HepG2 (cell line): ENCODE measurements around the gene MFRP. TPM values are rescaled to one million over a fixed set of nuclear protein-coding genes. Genes with fewer than 3 reads are reported as not detected.

Experiments used
- ATAC-seq: fragments of 200-7000 bp; cut with Tn5 transposase; 3 replicates; pipeline ENCODE4 v1.9.1; 2020; ENCODE audit warnings: mild to moderate bottlenecking, moderate library complexity
- BruUV-seq: library from RNA; stranded (reverse); fragments of 400-500 nt; replicated peaks from 2 replicates; lab custom pipeline; 2021; lab: Mats Ljungman, UMichigan
- CTCF ChIA-PET: fragments of 300-600 bp; formaldehyde crosslinking; extraction: SDS; loops from one replicate; lab custom pipeline; 2021; ENCODE audit warnings: low total read pairs, inconsistent platforms, low intra/inter-chr PET ratio; lab: Yijun Ruan, JAX
- POLR2A ChIA-PET: fragments of 350-600 bp; sonication (Branson Sonifier 250); formaldehyde crosslinking; loops from one replicate; lab custom pipeline; 2020; ENCODE audit warnings: antibody characterized with exemption, inconsistent platforms; lab: Yijun Ruan, JAX
- DNase-seq: peaks from one replicate; pipeline ENCODE4 v3.0.0-alpha.2; 2015; ENCODE audit warnings: low spot score
- FAIRE-seq: peaks from 3 replicates; lab custom pipeline; 2011; peaks lifted over from hg19 to GRCh38; lab: Jason Lieb, UNC
- H2AFZ ChIP-seq: one replicate; pipeline ENCODE4 v1.6.1; 2011; ENCODE audit warnings: low read length, inconsistent platforms
- H3K27ac ChIP-seq: fragments of 300-600 bp; 3 replicates; pipeline ENCODE4 v1.8.0; 2011; ENCODE audit warnings: mixed run types, mild to moderate bottlenecking, mixed read lengths, low read length, inconsistent platforms; ENCODE audit not compliant: insufficient read depth; ENCODE audit errors: extremely low read length
- H3K27me3 ChIP-seq, 2 experiments: fragments of 200-600 bp in 1 of 2; 2 replicates in 1 of 2; 3 replicates in 1 of 2; pipeline versions ENCODE4 v1.6.0 to v1.8.0; 2011; ENCODE audit warnings: low read length in 2 of 2, mild to moderate bottlenecking in 2 of 2, moderate library complexity in 2 of 2, inconsistent platforms in 1 of 2; ENCODE audit not compliant: insufficient read depth in 2 of 2, control insufficient read depth in 1 of 2
- H3K36me3 ChIP-seq, 2 experiments: fragments of 200-600 bp in 1 of 2; replicated peaks in 1 of 2; 2 replicates in 1 of 2; 3 replicates in 1 of 2; pipeline versions ENCODE4 v1.5.1 to v1.8.0; 2011; ENCODE audit warnings: low read length in 2 of 2, inconsistent platforms in 1 of 2; ENCODE audit not compliant: insufficient read depth in 2 of 2, control insufficient read depth in 1 of 2
- H3K4me1 ChIP-seq: 2 replicates; pipeline ENCODE4 v1.5.1; 2012; ENCODE audit warnings: low read length, inconsistent platforms; ENCODE audit not compliant: insufficient read depth
- H3K4me2 ChIP-seq: 2 replicates; pipeline ENCODE4 v1.6.0; 2011; ENCODE audit warnings: low read depth, low read length, inconsistent platforms
- H3K4me3 ChIP-seq, 3 experiments: fragments of 200-600 bp in 1 of 3; sonication (generic), shearing (Covaris generic) in 1 of 3; replicated peaks in 1 of 3; 2 replicates each; pipeline ENCODE4 v1.5.1; 2011 to 2016; ENCODE audit warnings: low read length in 3 of 3, inconsistent platforms in 2 of 3, low read depth in 2 of 3, mild to moderate bottlenecking in 2 of 3, control low read depth in 1 of 3, mixed read lengths in 1 of 3; ENCODE audit not compliant: insufficient read depth in 1 of 3
- H3K79me2 ChIP-seq: one replicate; pipeline ENCODE4 v1.6.1; 2011; ENCODE audit warnings: low read length, inconsistent platforms; ENCODE audit not compliant: insufficient read depth
- H3K9ac ChIP-seq: 2 replicates; pipeline ENCODE4 v1.6.0; 2011; ENCODE audit warnings: mild to moderate bottlenecking, low read depth, low read length, inconsistent platforms; ENCODE audit not compliant: insufficient read depth
- H3K9me3 ChIP-seq: 2 replicates; pipeline ENCODE4 v1.5.1; 2012; ENCODE audit warnings: mild to moderate bottlenecking, low read length
- H4K20me1 ChIP-seq: 2 replicates; pipeline ENCODE4 v1.6.0; 2011; ENCODE audit warnings: inconsistent platforms, mild to moderate bottlenecking, low read length, moderate library complexity; ENCODE audit not compliant: insufficient read depth
- BCL3 ChIP-seq: sonication (generic); formaldehyde crosslinking; IDR thresholded peaks from 2 replicates; pipeline ENCODE4 v1.5.1; 2020; ENCODE audit warnings: mild to moderate bottlenecking, missing genetic modification reagents, moderate library complexity
- SAP130 ChIP-seq: IDR thresholded peaks from 2 replicates; pipeline ENCODE4 v1.6.1; 2016; ENCODE audit warnings: low read depth
- TCF7 ChIP-seq: sonication (generic); IDR thresholded peaks from 2 replicates; pipeline ENCODE4 v1.6.1; 2016; ENCODE audit warnings: antibody characterized with exemption, low read depth
- ZNF263 ChIP-seq: sonication (generic); formaldehyde crosslinking; IDR thresholded peaks from 2 replicates; pipeline ENCODE4 v1.4.0; 2020; ENCODE audit warnings: missing genetic modification reagents
- ZNF687 ChIP-seq: sonication (generic); formaldehyde crosslinking; IDR thresholded peaks from 2 replicates; pipeline ENCODE4 v1.5.1; 2020; ENCODE audit warnings: mild to moderate bottlenecking, missing genetic modification reagents, moderate library complexity
- WGBS: methylation state at CpG from one replicate; pipeline ENCODE4 v1.1.6; 2017; ENCODE audit warnings: low lambda C conversion rate; 5-methylcytosine and 5-hydroxymethylcytosine counted together
- in situ Hi-C: cut with HindIII; loops from 2 replicates; pipeline ENCODE4 v1.10.0; 2017; ENCODE audit warnings: low pct_unique_long_range_greater_than_20kb; ENCODE audit not compliant: extremely low pct_ligation_motif_present
- intact Hi-C: fragments of 100-400 bp; cut with micrococcal nuclease; formaldehyde crosslinking; loops from one replicate; pipeline ENCODE4 v1.10.0; 2022; ENCODE audit not compliant: unreplicated experiment
- polyA plus RNA-seq, 8 experiments: library from polyadenylated mRNA; depleted of rRNA in 3 of 8; stranded (reverse) in 7 of 8; unstranded in 1 of 8; fragments of >200 nt; fragmentation: Illumina TruSeq in 4 of 8; extraction: Trizol in 4 of 8; gene quantifications; 2 replicates each; pipeline versions ENCODE4 v1.2.1 to v1.2.3, GENCODE V29; 2011 to 2016; ENCODE audit warnings: low read depth in 4 of 8, missing spikeins in 1 of 8, mixed read lengths in 1 of 8; ENCODE audit not compliant: insufficient read depth in 1 of 8
- total RNA-seq, 5 experiments: library from RNA; depleted of rRNA; stranded (reverse); fragments of >200 nt; fragmentation: Illumina TruSeq; extraction: Trizol; gene quantifications; 2 replicates each; pipeline ENCODE4 v1.2.3, GENCODE V29; 2016; ENCODE audit warnings: low read depth in 1 of 5

The MFRP gene
- total and polyA plus RNA-seq, 2 of the 13 experiments (the other 11 are each of a cell fraction or from before 2014, with no cell fraction given): not detected

- ATAC-seq (peak; percentile 64), FAIRE-seq (no peak), DNase-seq (peak; percentile 53)
- no TSS peak for BruUV-seq
- H3K36me3 ChIP-seq: peaks cover 4 to 12% of the 10 kb centered on the region in 2 experiments; a peak in 4 of 5 replicates
- TF ChIP-seq ZNF263 (CRISPR knock-in tag) (peak; percentile 94), TCF7 (peak; percentile 11; the same call in 1 of the 2 replicates), ZNF687 (CRISPR knock-in tag) (0 out of 2 replicates have a peak, but pooled peaks have one; percentile 18), BCL3 (CRISPR knock-in tag) (no peak), SAP130 (CRISPR knock-in tag) (0 out of 2 replicates have a peak, but pooled peaks have one; percentile 23)
- CTCF ChIA-PET: no interaction called here
- no peak overlapping the region for H3K9ac ChIP-seq
- in situ Hi-C loops (no loop called here), intact Hi-C loops (no loop called here)
- no peaks in the 10 kb centered on the region for H3K9me3 ChIP-seq
- no peak overlapping the region for H2AFZ ChIP-seq
- POLR2A ChIA-PET: interaction anchor here (2.8 kb wide), 1 partner anchor 13 kb away, joined by 9 read pairs; no protein-coding TSS in a partner anchor
- peaks cover 22% of the 10 kb centered on the region for H3K4me1 ChIP-seq
- H3K27ac ChIP-seq: no peak overlapping the region
- 40% methylated on average over 6 of the region's 7 CpGs for WGBS
- H3K79me2 ChIP-seq: no peaks in the 10 kb centered on the region
- no peak overlapping the region for H3K4me2 ChIP-seq
- no peak overlapping the region for H3K4me3 ChIP-seq
- no peaks in the 10 kb centered on the region for H4K20me1 ChIP-seq
- no peaks in the 10 kb centered on the region for H3K27me3 ChIP-seq
Measured at GRCh38 chr11:119305556-119306372, 40.7 kb downstream of the MFRP start.
